Measurements from ENCODE around the gene SLC39A2.

The SLC39A2 gene

DNA sequence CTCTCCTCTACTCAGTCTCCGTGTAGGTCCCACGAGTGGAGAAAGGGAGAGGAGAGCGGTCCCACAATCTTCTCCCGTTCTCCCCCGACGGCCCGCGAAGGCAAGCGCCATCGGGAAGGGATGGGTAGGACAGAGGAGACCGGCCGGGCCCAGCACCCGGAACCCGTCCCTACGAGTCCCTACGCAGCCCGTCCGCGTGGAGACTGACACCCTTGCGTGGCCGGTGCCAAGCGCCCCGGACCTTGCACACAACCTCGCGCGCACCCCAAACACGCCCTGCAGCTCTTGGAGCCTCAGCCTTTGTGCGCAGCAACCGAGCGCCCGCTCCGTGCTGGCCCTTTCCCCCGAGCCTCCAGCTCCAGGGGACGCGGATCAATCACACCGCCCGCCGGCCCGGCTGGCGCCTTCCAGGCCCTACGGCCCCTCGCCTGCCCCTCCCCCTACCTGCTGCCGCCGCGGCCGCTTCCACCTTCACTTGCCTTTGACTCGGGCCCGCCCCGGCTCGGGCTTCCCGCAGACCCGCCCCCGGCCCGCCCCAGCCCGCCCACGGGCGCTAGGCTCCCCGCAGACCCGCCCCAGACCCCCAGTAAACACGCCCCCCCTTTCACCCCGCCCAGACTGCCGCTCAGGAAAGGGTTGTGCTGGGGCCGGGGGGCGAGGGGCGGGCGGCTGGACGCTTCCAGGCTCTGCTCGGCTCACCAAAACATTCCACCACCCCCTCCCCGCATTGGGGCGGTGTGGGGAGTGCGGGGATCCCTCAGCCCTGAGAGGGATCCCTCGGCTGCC lies 25.7 kb downstream of the SLC39A2 start, which contains the start of gene NDRG2:
Gene NDRG2, minus strand, starts transcription at position 477 of the 786 bp plus-strand sequence. CDS start 1,746 bp downstream, outside the sequence.
- peak within 1 kb of the TSS; percentile 42 for H3K4me3 ChIP-seq (ENCODE audit: low read depth, low read length)
- no peak for DNase-seq (ENCODE audit: low read depth, low spot score)
- in situ Hi-C loops (cut with HindIII; ENCODE audit: low sequenced_read_pairs), result no loop called here
- TF ChIP-seq, protein P1, sequence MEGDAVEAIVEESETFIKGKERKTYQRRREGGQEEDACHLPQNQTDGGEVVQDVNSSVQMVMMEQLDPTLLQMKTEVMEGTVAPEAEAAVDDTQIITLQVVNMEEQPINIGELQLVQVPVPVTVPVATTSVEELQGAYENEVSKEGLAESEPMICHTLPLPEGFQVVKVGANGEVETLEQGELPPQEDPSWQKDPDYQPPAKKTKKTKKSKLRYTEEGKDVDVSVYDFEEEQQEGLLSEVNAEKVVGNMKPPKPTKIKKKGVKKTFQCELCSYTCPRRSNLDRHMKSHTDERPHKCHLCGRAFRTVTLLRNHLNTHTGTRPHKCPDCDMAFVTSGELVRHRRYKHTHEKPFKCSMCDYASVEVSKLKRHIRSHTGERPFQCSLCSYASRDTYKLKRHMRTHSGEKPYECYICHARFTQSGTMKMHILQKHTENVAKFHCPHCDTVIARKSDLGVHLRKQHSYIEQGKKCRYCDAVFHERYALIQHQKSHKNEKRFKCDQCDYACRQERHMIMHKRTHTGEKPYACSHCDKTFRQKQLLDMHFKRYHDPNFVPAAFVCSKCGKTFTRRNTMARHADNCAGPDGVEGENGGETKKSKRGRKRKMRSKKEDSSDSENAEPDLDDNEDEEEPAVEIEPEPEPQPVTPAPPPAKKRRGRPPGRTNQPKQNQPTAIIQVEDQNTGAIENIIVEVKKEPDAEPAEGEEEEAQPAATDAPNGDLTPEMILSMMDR (IDR thresholded peaks at IDR 0.05; ENCODE audit: low read depth, low read length), result no peak

DNA sequence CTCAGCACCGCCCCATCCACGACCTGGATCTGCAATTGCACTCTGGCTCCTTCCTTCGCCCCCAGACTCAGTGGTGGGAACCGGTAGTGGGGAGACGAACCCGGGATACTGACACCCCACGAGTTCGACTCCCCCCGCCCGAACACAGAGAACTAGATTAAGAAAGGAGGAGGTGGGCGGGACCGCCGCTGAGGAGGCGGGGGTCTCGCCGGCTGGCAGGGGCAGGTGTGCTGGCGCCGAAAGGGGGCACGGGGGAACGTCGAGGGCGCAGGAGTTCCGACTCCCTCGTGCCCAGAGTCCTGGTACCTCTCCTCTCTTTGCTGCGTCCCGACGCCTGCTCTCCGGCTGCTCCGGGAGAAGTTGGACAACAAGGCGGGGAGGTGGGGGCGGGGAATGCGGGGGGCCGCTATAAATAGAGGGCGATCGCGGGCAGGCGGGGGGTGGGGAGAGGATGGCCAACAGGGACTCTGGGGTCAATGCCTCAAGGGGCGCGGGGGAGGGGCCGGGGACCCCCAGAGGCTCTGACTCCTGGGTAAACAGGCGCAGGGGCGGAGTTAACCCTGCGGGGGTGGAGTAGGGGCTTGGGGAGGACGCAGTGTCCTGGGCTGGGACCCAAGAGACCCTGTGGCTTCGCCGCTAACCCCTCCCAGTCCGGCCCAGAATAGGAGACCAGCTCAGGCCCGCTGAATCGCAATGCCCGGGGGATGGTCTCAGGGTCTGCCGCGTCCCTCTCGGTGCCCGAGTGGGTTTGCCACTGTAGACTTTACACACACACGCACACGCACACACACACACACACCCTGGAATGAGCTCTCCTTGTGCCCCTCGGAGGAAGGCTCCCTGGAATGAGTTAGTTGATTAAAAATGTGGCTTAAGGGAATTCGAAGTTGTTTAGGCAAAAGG lies 26.5 kb downstream of the SLC39A2 start:
- DNase-seq (ENCODE audit: low read depth, low spot score), result no peak
- in situ Hi-C loops (cut with HindIII; ENCODE audit: low sequenced_read_pairs), result no loop called here
- H3K4me3 ChIP-seq (ENCODE audit: low read depth, low read length), result peak overlapping the region; percentile 42
- TF ChIP-seq, protein P1 (IDR thresholded peaks at IDR 0.05; ENCODE audit: low read depth, low read length), result no peak

DNA sequence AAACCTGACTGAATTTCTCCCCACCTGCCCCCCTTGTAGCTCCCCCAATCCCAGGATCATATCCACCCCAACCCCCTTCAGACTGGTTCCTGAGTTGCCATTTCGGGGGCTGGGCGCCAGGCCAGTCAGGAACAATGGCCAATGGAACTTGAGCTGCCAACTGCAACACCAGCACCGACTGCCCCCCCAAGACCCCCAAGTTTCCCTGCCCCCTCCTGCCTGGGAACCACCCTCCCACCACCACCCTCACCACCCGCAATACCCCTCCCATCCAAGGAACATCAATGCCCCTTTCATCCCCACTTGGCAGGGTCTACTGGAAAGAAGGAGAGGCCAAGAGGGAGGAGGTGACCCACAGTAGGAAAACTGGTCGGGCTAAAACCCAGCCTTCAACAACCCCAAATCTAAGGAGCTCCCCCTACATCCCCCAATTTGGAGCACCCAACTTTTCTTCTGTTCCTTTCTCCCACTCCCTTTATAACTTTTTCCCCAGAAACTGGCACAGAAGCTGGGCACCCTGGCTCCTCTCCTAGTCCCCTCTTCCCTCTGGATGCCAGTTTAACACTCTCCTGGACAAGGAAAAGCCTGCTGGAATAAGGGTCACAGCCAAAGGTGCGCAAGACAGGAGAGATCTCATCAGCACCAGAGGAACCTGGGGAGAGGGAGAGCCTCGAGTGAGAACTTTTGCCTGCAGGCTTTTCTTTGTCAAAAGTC lies 27.3 kb downstream of the SLC39A2 start:
- in situ Hi-C loops (cut with HindIII; ENCODE audit: low sequenced_read_pairs), result no loop called here
- H3K4me3 ChIP-seq (ENCODE audit: low read depth, low read length), result no peak overlapping the region
- DNase-seq (ENCODE audit: low read depth, low spot score), result no peak
- TF ChIP-seq, protein P1 (IDR thresholded peaks at IDR 0.05; ENCODE audit: low read depth, low read length), result no peak

DNA sequence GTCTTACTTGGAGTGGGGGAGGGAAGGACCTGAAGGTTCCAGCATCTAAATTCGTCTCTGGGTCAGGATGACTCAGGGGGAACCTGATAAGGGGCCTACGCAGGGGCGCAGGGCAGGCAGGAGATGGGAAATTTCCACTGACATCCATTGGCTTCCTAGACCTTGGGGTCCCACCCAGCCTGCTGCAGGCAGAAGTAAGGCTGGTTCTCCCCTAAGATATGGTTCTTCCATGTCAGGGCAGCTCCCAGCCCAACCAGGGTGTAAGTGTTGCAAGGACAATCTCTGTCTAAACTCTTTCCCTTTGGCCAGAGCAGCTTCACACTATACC lies 27.9 kb downstream of the SLC39A2 start:
- TF ChIP-seq, protein P1 (IDR thresholded peaks at IDR 0.05; ENCODE audit: low read depth, low read length), result no peak
- in situ Hi-C loops (cut with HindIII; ENCODE audit: low sequenced_read_pairs), result no loop called here
- H3K4me3 ChIP-seq (ENCODE audit: low read depth, low read length), result no peak overlapping the region
- DNase-seq (ENCODE audit: low read depth, low spot score), result no peak

DNA sequence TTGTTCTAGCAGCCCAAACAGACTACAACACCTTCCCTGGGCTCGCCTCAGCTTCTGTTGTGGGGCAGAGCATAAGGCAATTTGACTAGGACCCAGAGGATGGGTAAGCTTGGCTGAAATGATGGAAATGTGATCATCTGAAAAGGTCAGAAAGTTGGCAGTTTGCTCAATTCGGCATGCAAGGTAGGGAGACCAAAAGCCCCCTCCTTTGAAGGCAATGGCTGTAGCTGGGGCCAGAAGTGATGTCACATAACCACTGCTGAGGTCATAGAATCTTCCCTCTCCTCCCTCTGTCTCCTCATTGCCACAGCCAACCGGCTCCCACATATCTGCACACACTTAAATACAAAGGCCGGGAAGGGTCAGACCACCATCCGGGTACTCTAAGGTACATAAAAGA lies 30.8 kb downstream of the SLC39A2 start, which contains the start of gene TPPP2:
Gene TPPP2, plus strand, starts transcription at position 301 of the 400 bp plus-strand sequence. CDS start 365 bp downstream, outside the sequence.
- TF ChIP-seq, protein P1 (IDR thresholded peaks at IDR 0.05; ENCODE audit: low read depth, low read length), result no peak
- DNase-seq (ENCODE audit: low read depth, low spot score), result no peak
- in situ Hi-C loops (cut with HindIII; ENCODE audit: low sequenced_read_pairs), result no loop called here
- no peak within 1 kb of the TSS for H3K4me3 ChIP-seq (ENCODE audit: low read depth, low read length)

DNA sequence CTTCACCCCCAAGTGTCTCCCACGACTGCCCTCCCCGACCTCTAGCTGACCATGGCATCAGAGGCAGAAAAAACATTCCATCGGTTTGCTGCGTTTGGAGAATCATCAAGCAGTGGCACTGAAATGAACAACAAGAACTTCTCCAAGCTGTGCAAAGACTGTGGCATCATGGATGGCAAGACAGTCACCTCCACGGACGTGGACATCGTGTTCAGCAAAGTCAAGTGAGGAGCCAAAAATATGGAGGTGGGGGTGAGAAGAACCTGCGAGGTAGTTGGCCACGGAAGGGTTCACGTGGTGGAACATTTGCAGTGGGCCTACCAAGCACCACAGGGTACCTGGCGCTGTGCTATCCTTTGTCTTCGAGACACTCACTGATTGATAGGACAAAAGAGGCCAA lies 31.4 kb downstream of the SLC39A2 start:
- DNase-seq (ENCODE audit: low read depth, low spot score), result no peak
- H3K4me3 ChIP-seq (ENCODE audit: low read depth, low read length), result no peak overlapping the region
- TF ChIP-seq, protein P1 (IDR thresholded peaks at IDR 0.05; ENCODE audit: low read depth, low read length), result no peak
- in situ Hi-C loops (cut with HindIII; ENCODE audit: low sequenced_read_pairs), result no loop called here

Measured in astrocyte of the spinal cord (primary cell).